HG03520 (cell line): ENCODE results near the gene FMO2.

Source experiments
- ATAC-seq: cut with Tn5 transposase; IDR thresholded peaks from one replicate; pipeline ENCODE4 v1.9.1; 2021; ENCODE audit warnings: mild to moderate bottlenecking, moderate library complexity; ENCODE audit not compliant: unreplicated experiment

FMO2 gene

DNA sequence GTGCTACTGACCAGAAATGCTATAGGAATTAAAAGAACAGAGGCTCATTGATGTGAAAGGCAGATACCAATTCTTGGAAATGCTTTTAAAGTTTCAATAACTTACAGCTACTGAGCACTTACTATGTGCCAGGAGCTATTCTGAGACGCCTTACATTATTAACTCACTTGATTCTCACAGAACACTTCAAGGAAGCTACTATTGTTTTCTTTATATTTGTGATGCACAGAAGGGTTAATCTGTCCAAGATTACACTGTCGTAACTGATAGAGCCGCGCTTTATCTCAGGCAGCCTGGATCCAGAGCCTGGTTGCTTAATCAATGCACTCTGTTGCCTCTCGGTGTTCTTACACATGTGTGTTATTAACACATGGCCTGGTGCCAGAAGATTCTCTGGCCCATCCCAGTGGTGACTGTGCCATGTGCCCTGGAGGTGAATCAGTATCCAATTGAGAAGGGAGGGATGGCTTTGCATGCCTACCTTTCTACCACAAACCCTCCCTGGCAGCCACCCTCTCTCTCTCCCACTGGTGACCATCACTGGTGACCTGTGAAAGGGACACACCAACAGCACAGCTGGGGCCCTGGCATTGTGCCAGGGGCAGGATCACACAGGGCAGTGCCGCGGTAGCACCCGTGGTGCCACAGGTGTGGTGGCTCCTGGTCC lies 72.0 kb downstream of the FMO2 start:
- no peak for ATAC-seq

DNA sequence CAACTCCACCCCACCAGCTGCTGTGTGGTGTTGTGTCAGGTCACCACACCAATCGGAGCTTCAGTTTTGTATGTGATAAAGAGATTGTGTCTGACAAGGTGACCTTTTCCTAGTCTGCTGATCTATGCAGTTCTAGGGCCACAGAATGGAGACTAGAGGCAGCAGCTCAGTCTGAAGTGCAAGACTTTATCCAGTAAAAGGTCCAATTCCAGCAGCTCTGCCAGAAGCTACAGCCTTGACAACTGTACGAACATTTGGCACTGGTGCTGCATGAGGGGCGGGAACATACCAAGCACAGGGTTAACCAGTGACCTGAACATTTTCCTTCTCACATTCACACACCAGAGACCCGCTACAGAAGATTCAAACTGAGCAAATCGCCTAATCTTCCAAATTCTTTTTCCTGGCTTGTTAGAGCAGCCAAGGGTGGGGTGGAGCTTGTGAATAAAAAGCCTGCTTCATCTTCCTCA lies 72.5 kb downstream of the FMO2 start:
- ATAC-seq: no peak

GRCh38 chr1:171258429-171258828 lies 73.3 kb downstream of the FMO2 start:
- ATAC-seq: no peak

DNA sequence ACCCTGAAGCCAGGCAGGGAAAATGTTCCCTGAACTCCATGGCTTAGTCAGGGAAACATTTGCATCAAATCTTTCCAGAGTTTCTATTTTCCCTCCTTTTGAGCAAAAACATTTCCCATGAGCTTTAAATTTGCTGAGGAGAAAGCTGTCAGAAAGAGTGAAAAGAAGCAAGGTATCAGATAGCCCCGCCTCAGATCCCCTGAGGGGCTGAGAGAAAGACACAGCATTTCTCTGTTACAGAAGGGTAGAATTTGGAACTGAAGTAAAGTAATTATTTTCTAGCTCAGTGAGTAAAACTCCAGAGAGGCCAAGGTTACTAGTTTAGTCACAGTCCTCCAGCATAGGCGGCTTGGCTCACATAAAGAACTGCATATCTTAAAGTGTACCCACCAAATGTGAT lies 73.8 kb downstream of the FMO2 start:
- ATAC-seq: no peak
